ENCODE data around the gene GRAP. TPM values are rescaled to one million over a fixed set of nuclear protein-coding genes. Genes with fewer than 3 reads are reported as not detected.

Gene GRAP
- total RNA-seq, 1 experiment from 2014 or later = 0.21 TPM

DNA sequence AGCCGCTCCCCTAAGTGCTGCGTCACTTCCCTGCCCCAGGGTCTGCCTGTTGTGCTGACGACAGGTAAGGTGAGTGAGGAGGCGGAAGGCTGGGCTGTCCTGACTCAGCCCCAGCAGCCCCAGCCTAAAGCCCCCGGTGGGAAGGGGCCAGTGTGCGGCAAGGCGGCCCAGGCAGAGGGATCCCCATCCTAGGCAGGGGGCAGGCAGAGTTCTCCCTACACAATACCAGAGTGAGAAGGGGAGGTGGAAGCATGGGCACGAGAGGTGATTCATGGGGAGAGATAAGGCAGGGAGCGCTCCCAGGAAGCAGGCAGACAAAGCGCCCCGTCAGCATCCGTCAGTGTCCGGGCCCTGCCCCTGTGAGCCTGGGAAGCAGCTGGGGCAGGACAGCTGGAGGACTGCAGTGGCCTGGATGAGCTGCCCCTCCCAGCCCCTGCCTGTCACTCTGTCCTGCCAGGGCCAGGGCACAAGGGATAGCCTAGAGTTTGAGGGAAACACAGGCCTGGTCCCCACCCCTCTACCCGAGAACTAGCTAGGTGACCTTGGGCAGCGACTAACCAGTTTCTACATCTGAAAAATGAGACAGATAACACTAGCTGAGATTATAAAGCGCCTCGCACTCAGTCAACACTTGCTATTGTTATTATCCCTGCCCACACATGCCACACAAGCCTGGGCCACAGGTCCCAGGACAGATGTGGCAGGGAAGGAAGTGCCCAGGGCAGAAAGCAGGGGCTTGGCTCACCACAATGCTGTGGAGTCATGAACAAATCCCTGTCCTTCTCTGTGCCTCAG, 46.0 kb downstream of the GRAP start:
- intact Hi-C loops (cut with micrococcal nuclease; ENCODE audit: unreplicated experiment) = no loop called here
- TF ChIP-seq TCF7L2 (IDR thresholded peaks at IDR 0.05; ENCODE audit: low read depth, low read length) = no peak
- TF ChIP-seq, protein P1, sequence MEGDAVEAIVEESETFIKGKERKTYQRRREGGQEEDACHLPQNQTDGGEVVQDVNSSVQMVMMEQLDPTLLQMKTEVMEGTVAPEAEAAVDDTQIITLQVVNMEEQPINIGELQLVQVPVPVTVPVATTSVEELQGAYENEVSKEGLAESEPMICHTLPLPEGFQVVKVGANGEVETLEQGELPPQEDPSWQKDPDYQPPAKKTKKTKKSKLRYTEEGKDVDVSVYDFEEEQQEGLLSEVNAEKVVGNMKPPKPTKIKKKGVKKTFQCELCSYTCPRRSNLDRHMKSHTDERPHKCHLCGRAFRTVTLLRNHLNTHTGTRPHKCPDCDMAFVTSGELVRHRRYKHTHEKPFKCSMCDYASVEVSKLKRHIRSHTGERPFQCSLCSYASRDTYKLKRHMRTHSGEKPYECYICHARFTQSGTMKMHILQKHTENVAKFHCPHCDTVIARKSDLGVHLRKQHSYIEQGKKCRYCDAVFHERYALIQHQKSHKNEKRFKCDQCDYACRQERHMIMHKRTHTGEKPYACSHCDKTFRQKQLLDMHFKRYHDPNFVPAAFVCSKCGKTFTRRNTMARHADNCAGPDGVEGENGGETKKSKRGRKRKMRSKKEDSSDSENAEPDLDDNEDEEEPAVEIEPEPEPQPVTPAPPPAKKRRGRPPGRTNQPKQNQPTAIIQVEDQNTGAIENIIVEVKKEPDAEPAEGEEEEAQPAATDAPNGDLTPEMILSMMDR (IDR thresholded peaks at IDR 0.05) = no peak
- TF ChIP-seq, protein P2, sequence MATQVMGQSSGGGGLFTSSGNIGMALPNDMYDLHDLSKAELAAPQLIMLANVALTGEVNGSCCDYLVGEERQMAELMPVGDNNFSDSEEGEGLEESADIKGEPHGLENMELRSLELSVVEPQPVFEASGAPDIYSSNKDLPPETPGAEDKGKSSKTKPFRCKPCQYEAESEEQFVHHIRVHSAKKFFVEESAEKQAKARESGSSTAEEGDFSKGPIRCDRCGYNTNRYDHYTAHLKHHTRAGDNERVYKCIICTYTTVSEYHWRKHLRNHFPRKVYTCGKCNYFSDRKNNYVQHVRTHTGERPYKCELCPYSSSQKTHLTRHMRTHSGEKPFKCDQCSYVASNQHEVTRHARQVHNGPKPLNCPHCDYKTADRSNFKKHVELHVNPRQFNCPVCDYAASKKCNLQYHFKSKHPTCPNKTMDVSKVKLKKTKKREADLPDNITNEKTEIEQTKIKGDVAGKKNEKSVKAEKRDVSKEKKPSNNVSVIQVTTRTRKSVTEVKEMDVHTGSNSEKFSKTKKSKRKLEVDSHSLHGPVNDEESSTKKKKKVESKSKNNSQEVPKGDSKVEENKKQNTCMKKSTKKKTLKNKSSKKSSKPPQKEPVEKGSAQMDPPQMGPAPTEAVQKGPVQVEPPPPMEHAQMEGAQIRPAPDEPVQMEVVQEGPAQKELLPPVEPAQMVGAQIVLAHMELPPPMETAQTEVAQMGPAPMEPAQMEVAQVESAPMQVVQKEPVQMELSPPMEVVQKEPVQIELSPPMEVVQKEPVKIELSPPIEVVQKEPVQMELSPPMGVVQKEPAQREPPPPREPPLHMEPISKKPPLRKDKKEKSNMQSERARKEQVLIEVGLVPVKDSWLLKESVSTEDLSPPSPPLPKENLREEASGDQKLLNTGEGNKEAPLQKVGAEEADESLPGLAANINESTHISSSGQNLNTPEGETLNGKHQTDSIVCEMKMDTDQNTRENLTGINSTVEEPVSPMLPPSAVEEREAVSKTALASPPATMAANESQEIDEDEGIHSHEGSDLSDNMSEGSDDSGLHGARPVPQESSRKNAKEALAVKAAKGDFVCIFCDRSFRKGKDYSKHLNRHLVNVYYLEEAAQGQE (IDR thresholded peaks at IDR 0.05; ENCODE audit: insufficient read depth in 1 of 2, low read depth in 2 of 2, low read length in 1 of 2) = no peak
- TF ChIP-seq SIN3A (IDR thresholded peaks at IDR 0.05; ENCODE audit: borderline replicate concordance, insufficient read depth, low read depth, low read length) = no peak
- TF ChIP-seq POLR2AphosphoS5 (IDR thresholded peaks at IDR 0.05; ENCODE audit: low read depth, low read length) = no peak
- BruUV-seq (replicated peaks) = no TSS peak
- DNase-seq (ENCODE audit: low read depth, low spot score) (no peak), ATAC-seq (no peak)
- CTCF ChIA-PET = no interaction called here
- Histone ChIP-seq H3K27me3 (ENCODE audit: control insufficient read depth, insufficient read depth, low read length) (no peaks in the 10 kb centered on the region), H3K9me3 (ENCODE audit: control insufficient read depth, insufficient read depth, low read depth, low read length) (no peaks in the 10 kb centered on the region), H3K4me3 (ENCODE audit: low read depth in 2 of 2, low read length in 2 of 2) (no peak overlapping the region), H3K36me3 (ENCODE audit: control insufficient read depth, insufficient read depth, low read length) (no peaks in the 10 kb centered on the region; the same call in 1 of the 2 replicates), H3K27ac (ENCODE audit: low read length) (no peak overlapping the region), H3K4me1 (ENCODE audit: control insufficient read depth, insufficient read depth, low read length) (peaks cover 9% of the 10 kb centered on the region)
- in situ Hi-C loops (cut with HindIII; ENCODE audit: low pct_unique_long_range_greater_than_20kb, low sequenced_read_pairs) = no loop called here
- POLR2A ChIA-PET = no interaction called here

DNA sequence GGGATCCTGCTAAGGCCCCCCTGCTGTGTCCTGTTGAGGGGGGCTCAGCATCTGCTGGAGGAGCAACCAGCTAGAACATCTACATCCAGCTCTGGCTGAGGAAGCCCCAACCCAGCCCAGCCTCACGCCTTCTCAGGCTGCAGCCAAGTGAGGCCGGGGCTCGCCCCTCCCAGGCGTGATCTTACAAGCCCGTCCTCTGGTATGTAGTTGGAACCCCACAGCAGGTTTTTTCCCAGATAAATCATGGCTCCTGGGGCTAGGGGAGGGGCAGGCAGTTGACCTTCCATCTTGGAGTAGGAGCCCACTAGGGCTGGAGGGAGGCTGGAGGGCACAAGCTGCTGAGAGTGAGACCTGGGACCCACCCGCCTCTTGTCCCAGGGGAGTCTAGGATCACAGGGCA, 46.8 kb downstream of the GRAP start:
- no peaks in the 10 kb centered on the region for H3K27me3 ChIP-seq (ENCODE audit: control insufficient read depth, insufficient read depth, low read length)
- CTCF ChIA-PET = no interaction called here
- DNase-seq (ENCODE audit: low read depth, low spot score) (no peak), ATAC-seq (no peak)
- TF ChIP-seq, protein P1 (IDR thresholded peaks at IDR 0.05) = no peak
- TF ChIP-seq, protein P2 (IDR thresholded peaks at IDR 0.05; ENCODE audit: insufficient read depth in 1 of 2, low read depth in 2 of 2, low read length in 1 of 2) = no peak
- TF ChIP-seq POLR2AphosphoS5 (IDR thresholded peaks at IDR 0.05; ENCODE audit: low read depth, low read length) (no peak), SIN3A (IDR thresholded peaks at IDR 0.05; ENCODE audit: borderline replicate concordance, insufficient read depth, low read depth, low read length) (no peak), TCF7L2 (IDR thresholded peaks at IDR 0.05; ENCODE audit: low read depth, low read length) (no peak)
- intact Hi-C loops (cut with micrococcal nuclease; ENCODE audit: unreplicated experiment) (no loop called here), in situ Hi-C loops (cut with HindIII; ENCODE audit: low pct_unique_long_range_greater_than_20kb, low sequenced_read_pairs) (no loop called here)
- no peaks in the 10 kb centered on the region; the same call in 1 of the 2 replicates for H3K9me3 ChIP-seq (ENCODE audit: control insufficient read depth, insufficient read depth, low read depth, low read length)
- no peaks in the 10 kb centered on the region; the same call in 1 of the 2 replicates for H3K36me3 ChIP-seq (ENCODE audit: control insufficient read depth, insufficient read depth, low read length)
- no TSS peak for BruUV-seq (replicated peaks)
- POLR2A ChIA-PET = no interaction called here
- no peak overlapping the region for H3K4me3 ChIP-seq (ENCODE audit: low read depth in 2 of 2, low read length in 2 of 2)
- peaks cover 5% of the 10 kb centered on the region for H3K4me1 ChIP-seq (ENCODE audit: control insufficient read depth, insufficient read depth, low read length)
- no peak overlapping the region for H3K27ac ChIP-seq (ENCODE audit: low read length)

Data from Panc1 (cell line).